Type B pancreatic cell (in vitro differentiated cells): ENCODE measurements around the gene CAMKMT. TPM values are rescaled to one million over a fixed set of nuclear protein-coding genes. Genes with fewer than 3 reads are reported as not detected.

Source experiments
- DNase-seq: peaks from one replicate; pipeline ENCODE4 v3.0.0; 2021; ENCODE audit warnings: mixed read lengths; ENCODE audit not compliant: unreplicated experiment; ENCODE audit errors: extremely low spot score
- H3K27ac Mint-ChIP-seq: 2 replicates; pipeline ENCODE4 v1.8.0; 2021; ENCODE audit warnings: mild to moderate bottlenecking, mixed read lengths
- H3K27me3 Mint-ChIP-seq: 2 replicates; pipeline ENCODE4 v1.8.0; 2021; ENCODE audit warnings: mixed read lengths
- H3K36me3 Mint-ChIP-seq: 2 replicates; pipeline ENCODE4 v1.8.0; 2021; ENCODE audit warnings: mixed read lengths
- H3K4me1 Mint-ChIP-seq: one replicate; pipeline ENCODE4 v1.8.0; 2021; ENCODE audit warnings: mixed read lengths; ENCODE audit not compliant: unreplicated experiment
- H3K4me3 Mint-ChIP-seq: 2 replicates; pipeline ENCODE4 v1.8.0; 2021; ENCODE audit warnings: mild to moderate bottlenecking, mixed read lengths
- H3K9me3 Mint-ChIP-seq: 2 replicates; pipeline ENCODE4 v1.8.0; 2021; ENCODE audit warnings: mixed read lengths
- total RNA-seq: library from RNA; stranded (reverse); gene quantifications from 2 replicates; pipeline ENCODE4 v1.2.1, GENCODE V29; 2021; ENCODE audit warnings: low replicate concordance
- TF ChIP-seq, protein P1 (sequence below): fragments of 200-600 bp; sonication (generic); conservative IDR thresholded peaks from 2 replicates; pipeline ENCODE4 v1.5.0; 2021; ENCODE audit warnings: antibody characterized with exemption, mild to moderate bottlenecking

Gene CAMKMT
- total RNA-seq, 1 donor from 2014 or later, result 7.7 TPM

DNA sequence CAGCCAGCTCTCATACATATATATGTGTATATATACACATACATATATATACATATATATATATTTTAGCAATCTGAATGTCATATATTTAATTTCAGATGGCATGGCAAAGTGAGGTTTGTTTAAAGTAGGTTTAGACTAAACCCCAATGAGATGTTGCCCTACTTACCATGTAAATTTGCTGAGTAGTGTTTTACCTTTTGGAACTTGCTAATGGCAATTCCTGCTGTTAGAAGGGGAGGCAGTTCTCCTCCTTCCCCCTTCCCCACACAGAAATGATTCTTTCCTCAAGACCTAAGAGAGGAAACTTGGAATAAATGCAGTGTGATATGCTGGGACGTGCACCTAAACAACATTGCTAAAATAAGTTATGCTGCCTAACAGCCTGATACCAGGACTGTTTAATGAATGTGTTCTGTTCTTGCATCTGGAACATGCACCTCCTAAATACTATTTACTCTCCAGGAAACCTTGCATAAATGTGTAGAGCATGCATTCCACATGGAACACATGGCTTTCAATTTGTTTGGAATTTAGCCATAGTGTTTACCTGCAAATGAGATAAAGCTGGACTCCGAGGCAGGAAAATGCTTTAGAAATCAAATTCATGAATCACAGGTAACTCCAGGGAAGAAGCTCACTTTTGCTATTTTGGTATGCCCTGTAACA, 326.8 kb downstream of the CAMKMT start:
- Mint-ChIP-seq H3K4me1 (peaks cover 3% of the 10 kb centered on the region), H3K27me3 (peaks cover 4% of the 10 kb centered on the region)

DNA sequence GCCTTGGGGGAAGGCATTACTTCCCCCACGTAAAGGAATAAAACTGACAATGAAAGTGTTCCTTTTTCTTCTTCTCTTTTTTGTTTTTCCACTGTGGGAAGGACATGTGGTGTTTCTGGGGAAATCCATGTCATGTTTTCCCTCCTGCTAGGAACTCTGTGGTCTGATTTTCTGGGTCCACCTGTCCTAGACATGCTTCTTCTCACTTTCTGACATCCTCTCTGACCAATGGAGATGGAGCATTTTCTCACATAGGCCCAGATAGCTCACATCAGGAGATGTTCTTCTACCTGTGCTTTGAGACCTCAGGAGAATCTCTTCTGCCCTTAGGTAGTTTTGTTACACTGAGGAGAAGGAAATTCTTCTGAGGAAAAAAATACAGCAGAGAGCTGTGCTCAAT, 327.8 kb downstream of the CAMKMT start:
- TF ChIP-seq, protein P1, sequence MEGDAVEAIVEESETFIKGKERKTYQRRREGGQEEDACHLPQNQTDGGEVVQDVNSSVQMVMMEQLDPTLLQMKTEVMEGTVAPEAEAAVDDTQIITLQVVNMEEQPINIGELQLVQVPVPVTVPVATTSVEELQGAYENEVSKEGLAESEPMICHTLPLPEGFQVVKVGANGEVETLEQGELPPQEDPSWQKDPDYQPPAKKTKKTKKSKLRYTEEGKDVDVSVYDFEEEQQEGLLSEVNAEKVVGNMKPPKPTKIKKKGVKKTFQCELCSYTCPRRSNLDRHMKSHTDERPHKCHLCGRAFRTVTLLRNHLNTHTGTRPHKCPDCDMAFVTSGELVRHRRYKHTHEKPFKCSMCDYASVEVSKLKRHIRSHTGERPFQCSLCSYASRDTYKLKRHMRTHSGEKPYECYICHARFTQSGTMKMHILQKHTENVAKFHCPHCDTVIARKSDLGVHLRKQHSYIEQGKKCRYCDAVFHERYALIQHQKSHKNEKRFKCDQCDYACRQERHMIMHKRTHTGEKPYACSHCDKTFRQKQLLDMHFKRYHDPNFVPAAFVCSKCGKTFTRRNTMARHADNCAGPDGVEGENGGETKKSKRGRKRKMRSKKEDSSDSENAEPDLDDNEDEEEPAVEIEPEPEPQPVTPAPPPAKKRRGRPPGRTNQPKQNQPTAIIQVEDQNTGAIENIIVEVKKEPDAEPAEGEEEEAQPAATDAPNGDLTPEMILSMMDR, result no peak
- DNase-seq, result no peak
- H3K36me3 Mint-ChIP-seq, result no peaks in the 10 kb centered on the region
- H3K27ac Mint-ChIP-seq, result no peak overlapping the region
- no peaks in the 10 kb centered on the region for H3K4me1 Mint-ChIP-seq
- no peaks in the 10 kb centered on the region for H3K9me3 Mint-ChIP-seq
- H3K27me3 Mint-ChIP-seq, result peaks cover 4% of the 10 kb centered on the region
- no peak overlapping the region for H3K4me3 Mint-ChIP-seq

More for the DNA sequence above, 326.8 kb downstream of the CAMKMT start:
- DNase-seq, result no peak
- Mint-ChIP-seq H3K4me3 (no peak overlapping the region), H3K9me3 (peaks cover 3% of the 10 kb centered on the region), H3K27ac (no peak overlapping the region), H3K36me3 (no peaks in the 10 kb centered on the region)
- TF ChIP-seq, protein P1, result no peak

DNA sequence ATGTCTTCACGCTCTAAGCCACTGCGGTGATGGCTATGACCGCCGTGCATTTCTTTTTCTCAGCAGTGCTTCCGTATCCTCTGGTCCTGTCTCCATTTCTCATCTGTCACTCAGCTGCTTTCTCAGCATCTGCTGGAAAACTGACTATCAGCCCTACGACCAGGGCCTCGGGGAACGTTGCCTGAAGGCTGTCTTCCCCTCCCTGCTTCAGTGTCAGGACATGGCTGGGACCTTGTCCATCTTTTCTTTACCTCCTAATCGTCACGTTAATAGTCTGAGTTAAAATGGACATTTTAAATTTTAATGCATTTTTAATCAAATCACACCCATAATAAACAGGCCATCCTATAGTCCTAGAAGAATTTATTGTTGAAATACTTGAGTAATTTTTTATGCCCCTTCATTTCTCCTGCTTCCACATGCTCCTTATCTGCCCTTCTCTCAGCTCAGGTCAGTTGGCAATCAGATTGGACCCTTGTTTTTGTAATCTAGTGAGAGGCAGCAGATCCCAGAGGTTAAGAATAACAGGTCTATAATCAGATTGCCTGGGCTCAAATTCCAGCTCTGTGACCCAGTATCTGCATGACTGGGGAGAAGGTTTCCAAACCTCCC, 329.5 kb downstream of the CAMKMT start:
- H3K4me1 Mint-ChIP-seq, result no peaks in the 10 kb centered on the region
- H3K27me3 Mint-ChIP-seq, result no peaks in the 10 kb centered on the region
- DNase-seq, result no peak
- no peak overlapping the region for H3K4me3 Mint-ChIP-seq
- no peaks in the 10 kb centered on the region for H3K9me3 Mint-ChIP-seq
- H3K27ac Mint-ChIP-seq, result no peak overlapping the region
- TF ChIP-seq, protein P1, result no peak
- no peaks in the 10 kb centered on the region for H3K36me3 Mint-ChIP-seq

DNA sequence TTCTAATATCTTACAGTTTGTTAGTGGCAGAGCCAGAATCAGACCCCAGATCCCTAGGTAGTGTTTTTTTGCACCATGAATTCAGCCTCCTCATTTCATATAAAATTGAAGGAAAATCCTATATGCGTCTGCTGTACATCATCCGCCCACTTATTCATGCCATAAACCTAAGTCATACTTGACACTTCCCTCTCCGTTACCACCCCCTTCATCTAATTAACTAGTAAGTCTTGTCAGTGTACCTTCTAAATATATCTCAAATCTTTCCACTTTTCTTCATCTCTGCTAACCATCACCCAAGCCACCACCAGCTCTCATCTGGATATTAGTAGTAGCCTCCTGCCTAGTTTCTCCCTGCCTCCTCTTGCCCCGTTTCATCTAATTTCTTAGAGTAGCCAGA, 331.1 kb downstream of the CAMKMT start:
- Mint-ChIP-seq H3K36me3 (no peaks in the 10 kb centered on the region), H3K4me1 (no peaks in the 10 kb centered on the region), H3K27me3 (no peaks in the 10 kb centered on the region), H3K27ac (no peak overlapping the region), H3K9me3 (no peaks in the 10 kb centered on the region), H3K4me3 (no peak overlapping the region)
- TF ChIP-seq, protein P1, result no peak
- DNase-seq, result no peak

DNA sequence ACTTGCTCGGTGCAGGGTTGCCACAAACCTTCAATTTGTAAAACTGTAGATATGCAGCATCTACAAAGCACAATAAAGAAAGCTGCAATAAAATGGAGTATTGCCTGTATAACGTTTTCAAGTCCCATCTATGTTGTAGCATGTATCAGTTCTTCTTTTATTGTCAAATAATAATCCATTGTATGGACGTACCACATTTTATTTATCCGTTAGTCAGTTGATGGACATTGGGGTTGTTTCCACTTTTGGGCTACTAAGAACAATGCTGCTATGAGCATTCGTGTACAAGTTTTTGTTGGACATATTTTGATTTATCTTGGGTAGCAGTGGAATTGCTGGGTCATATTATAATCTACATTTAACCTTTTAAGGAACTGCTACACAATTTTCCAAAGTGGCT, 339.1 kb downstream of the CAMKMT start:
- H3K4me1 Mint-ChIP-seq, result no peaks in the 10 kb centered on the region
- DNase-seq, result no peak
- no peak overlapping the region for H3K27ac Mint-ChIP-seq
- H3K4me3 Mint-ChIP-seq, result no peak overlapping the region
- TF ChIP-seq, protein P1, result no peak
- no peaks in the 10 kb centered on the region for H3K9me3 Mint-ChIP-seq
- H3K36me3 Mint-ChIP-seq, result no peaks in the 10 kb centered on the region
- H3K27me3 Mint-ChIP-seq, result no peaks in the 10 kb centered on the region
